Activated gamma-delta T cell treated with anti-CD3 and anti-CD28 coated beads, Interleukin-2, amount 50 U/mL, for 16 hours (primary cell): ENCODE data around the gene WDR38.

Experiments used
- DNase-seq: peaks from one replicate; pipeline ENCODE4 v3.0.0-alpha.2; 2020; ENCODE audit warnings: low read depth

WDR38 gene

GRCh38 chr9:124882231-124882630 lies 29.0 kb downstream of the WDR38 start:
- no peak for DNase-seq

- no peak for DNase-seq
These were observed 31.1 kb downstream of the WDR38 start for GRCh38 chr9:124884376-124884775.

GRCh38 chr9:124885551-124885950 lies 32.3 kb downstream of the WDR38 start:
- DNase-seq = no peak

GRCh38 chr9:124886461-124886860 lies 33.2 kb downstream of the WDR38 start:
- no peak for DNase-seq

DNA sequence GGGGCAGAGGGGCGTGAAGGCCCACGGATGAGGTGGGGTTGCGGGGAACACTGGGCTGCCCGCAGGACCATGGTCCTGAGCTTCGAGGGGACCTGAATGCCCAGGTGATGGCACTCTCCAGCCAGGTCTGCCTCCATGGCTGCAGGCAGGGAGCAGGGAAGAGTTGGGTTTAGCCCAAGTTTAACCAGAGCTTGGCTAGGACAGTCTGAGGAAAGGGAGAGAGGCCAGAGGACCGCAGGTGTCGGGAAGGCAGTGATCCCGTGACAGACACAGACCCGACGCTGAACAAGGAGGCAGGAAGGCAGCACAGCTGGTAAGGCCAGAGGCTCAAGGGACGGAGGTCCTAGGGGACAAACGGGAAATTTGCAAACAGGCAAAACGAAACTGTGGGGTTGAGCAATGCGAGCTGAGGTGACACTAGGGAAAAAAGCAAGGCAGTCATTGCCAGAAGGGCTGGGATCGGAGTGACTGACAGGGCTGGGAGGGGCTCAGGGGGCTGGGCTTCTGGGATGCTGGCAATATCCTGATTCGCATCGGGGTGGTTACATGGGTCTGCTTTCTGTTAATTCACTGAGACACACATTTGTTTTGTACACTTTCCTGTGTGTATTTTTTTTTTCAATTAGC lies 33.7 kb downstream of the WDR38 start:
- no peak for DNase-seq

GRCh38 chr9:124887832-124888231 lies 34.6 kb downstream of the WDR38 start:
- DNase-seq = no peak

DNA sequence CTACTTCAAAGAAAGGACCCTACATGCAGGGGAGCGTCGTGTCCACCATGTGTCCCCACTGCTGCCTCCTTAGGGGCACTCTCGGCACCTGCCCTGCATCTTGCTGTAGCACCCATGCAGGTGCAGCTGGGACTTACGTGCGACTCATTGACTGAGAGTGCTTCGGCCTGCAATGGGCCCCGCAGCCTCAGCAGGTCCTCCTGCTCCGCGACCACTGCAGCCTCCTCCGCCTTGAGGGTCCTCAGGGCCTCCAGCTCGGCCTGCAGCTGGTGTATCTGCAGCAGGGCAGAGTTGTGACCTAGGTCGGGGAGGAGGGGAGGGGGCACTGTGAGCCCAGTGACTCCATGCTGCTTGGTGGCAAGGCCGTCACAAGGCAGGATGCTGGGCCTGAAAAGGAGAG lies 35.7 kb downstream of the WDR38 start:
- no peak for DNase-seq

DNA sequence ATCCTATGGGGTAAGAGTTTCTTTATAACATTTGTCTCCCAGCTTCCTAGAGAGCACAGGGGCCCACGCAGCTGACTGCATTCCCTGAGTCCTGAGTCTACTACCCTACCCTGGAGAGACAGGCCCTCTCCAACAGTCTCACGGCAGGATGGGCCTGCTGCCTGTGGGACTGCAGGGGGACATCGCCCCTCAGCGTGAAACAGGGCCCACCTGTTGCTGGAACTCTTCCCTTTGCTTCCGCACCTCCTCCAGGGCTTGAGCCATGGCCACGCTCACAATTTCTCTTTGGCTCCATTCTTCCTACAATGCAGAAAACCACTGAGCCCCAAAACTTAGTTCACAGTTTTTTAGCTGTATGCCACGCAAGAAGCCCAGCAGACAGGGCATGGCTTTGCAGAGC lies 36.9 kb downstream of the WDR38 start:
- no peak for DNase-seq

DNA sequence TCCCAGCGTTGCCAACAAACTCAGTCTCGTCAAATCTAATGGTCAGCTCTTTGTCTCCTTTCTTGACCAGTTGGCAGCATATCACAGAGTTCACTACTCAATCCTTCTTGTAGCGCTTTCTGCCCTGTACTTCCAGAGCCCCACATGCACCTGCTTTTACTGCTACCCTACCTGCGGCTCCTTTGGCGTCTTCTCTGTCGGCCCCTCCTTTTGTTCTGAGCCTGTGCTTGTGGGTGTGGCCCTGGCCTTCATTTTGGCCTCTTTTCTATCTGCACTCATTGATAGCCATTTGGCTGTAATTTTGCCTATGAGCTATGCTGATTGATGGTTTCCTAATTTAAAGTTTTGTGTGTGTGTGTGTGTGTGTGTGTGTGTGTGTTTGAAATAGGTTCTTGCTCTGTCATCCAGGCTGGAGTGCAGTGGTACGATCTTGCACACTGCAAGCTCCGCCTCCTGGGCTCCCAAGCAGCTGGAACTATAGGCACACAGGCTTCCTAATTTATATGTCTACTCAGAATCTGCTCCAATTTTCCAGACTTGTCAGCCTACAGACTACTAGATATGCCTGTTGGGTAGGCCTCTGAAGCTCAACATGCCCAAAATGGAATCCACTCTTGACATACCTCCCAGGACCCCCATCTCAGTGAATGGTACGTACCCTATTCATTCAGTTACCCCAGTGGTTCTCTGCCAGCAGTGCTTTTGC lies 40.9 kb downstream of the WDR38 start:
- no peak for DNase-seq

GRCh38 chr9:124894741-124895170 lies 41.5 kb downstream of the WDR38 start:
- DNase-seq = no peak

DNA sequence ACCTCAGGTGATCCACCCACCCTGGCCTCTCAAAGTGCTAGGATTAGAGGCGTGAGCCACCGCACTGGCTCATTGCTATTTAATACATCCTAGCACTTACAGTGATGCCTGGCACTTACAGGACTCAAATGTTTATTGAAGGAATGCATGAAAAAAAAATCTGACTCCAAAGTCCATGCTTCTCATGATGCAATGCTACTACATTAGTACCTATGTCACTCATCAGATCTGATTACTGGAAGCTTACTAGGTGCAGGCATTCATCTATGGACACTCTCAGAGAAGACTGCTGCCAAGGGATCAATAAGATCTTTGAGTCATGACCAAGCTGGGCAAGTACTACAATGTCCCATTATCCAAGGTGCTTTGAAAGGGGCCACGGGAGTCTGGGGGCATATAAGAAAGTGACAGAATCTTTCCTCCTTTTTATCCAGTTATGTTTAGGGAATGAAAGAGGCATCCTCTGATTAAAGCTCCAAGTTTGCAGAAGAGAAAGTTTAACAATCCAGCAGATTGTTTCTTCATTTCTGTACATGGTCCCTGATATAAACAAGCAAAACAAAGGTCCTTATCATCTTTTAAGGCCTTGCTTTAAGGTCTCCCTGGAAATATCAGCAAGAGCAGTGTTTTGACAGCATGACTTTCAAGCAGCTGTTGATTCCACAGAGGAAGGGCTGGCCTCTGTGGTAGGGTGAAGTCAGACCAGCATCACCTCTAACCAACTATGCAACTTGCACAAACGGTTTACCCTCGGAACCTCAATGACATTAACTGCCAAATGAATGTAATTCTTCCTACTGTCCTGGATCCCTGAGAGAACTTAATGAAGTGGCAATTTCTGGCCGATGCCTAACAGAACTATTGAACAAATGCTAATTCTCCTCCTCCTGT lies 44.6 kb downstream of the WDR38 start:
- no peak for DNase-seq

DNA sequence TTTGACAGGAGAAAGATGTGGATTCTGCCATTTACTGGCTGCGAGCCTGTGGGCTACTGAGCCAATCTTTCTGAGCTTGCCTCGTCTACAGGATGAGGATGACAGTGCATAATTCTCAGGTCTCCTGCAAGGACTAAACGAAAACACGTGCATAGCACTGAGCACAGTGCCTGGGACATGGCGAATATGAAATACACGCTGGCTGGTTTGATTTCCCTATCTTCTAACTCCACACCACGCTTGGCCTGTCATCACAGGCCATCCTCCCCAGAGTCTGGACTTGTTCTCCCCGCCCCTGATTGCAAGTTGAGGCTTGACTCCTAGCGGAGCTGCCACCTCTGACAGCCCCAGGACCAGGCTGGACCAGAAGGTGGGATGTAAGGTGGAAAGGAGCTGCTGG lies 46.6 kb downstream of the WDR38 start:
- no peak for DNase-seq

DNA sequence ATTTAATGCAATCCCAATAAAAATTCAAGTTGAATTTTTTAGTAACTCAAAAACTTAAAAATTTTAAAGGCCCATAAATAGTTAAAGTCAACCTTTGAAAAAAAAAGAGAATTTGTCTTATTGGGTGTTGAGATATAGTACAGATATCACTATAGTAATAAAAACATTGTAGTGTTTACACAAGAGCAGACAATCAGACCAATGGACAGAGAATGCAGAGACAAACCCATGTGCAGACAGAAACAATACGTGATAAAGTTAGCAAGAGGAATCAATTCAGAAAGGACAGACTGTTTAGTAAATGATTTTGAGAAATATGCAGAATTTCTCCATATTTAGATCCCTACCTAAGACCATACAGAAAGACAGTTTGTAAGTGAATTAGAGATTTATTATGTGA lies 53.7 kb downstream of the WDR38 start:
- DNase-seq = no peak
